ENCODE measurements around the gene SYNRG. TPM values are rescaled to one million over a fixed set of nuclear protein-coding genes. Genes with fewer than 3 reads are reported as not detected.
"Not testable (repeated sequence)": the region's sequence is repeated elsewhere in the genome, so short reads cannot be mapped to it uniquely, and the experiment has no call there.

The SYNRG gene
- total and polyA plus RNA-seq, 4 donors = 6.5 to 20.5 (median 15.9) TPM

DNA sequence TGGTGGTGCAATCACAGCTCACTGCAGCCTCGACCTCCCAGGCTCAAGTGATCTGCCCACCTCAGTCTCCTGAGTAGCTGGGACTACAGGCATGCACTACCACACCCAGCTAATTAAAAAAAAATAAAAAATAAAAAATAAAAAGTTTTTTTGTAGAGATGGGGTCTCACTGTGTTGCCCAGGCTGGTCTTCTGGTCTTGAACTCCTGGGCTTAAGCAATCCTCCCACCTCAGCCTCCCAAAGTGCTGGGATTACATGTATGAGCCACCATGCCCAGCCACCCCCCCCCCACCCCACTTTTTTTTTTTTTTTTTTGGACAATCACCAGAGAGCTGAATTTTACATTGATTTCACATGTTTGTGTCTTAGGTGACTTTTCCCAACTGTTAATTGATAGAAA lies 97.6 kb downstream of the SYNRG start:
- H3K9ac ChIP-seq (ENCODE audit: low read depth in 1 of 2, low read length in 2 of 2); H3K36me3 ChIP-seq (ENCODE audit: control insufficient read depth in 4 of 4, insufficient read depth in 3 of 4, low read depth in 1 of 4, low read length in 3 of 4); DNase-seq (ENCODE audit: low spot score); H3K4me3 ChIP-seq (ENCODE audit: low read depth in 1 of 3, low read length in 3 of 3); H3K27ac ChIP-seq (ENCODE audit: low read depth in 1 of 2, low read length in 2 of 2); H3K9me3 ChIP-seq (ENCODE audit: control insufficient read depth in 4 of 4, low read length in 3 of 4); H3K27me3 ChIP-seq (ENCODE audit: control insufficient read depth in 4 of 4, insufficient read depth in 4 of 4, low read length in 3 of 4): not testable (repeated sequence)
- WGBS = 76% methylated on average over 1 of the region's 1 CpG
- peaks cover 4 to 38% (median 23%) of the 10 kb centered on the region in 4 donors for H3K4me1 ChIP-seq (ENCODE audit: control insufficient read depth in 4 of 4, insufficient read depth in 4 of 4, low read length in 3 of 4)

DNA sequence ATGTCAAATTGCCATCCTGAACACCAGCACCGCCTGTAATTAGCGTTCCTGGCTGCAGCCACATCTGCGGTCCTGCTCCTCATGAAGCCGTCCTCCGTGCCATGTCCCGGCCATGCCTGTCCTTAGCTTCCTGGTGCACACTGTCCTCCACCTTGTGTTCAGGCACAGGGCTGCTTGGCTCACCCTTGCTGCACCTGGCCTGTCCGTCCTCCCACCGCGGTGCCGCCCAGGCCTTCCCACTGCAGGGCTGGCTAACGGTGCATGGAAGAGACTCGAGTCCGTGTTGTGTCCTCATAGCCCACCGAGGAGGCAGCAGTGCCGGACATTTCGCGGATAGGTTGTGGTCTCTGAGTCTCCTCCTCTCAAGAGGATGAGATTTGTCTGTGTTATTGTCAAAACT lies 99.2 kb downstream of the SYNRG start:
- Histone ChIP-seq H3K27ac (ENCODE audit: low read depth in 1 of 2, low read length in 2 of 2) (no peak overlapping the region), H3K4me1 (ENCODE audit: control insufficient read depth in 4 of 4, insufficient read depth in 4 of 4, low read length in 3 of 4) (peaks cover 4 to 42% (median 27%) of the 10 kb centered on the region in 4 donors), H3K27me3 (ENCODE audit: control insufficient read depth in 4 of 4, insufficient read depth in 4 of 4, low read length in 3 of 4) (no peaks in the 10 kb centered on the region), H3K36me3 (ENCODE audit: control insufficient read depth in 4 of 4, insufficient read depth in 3 of 4, low read depth in 1 of 4, low read length in 3 of 4) (peaks cover 0 to 5% (median 0%) of the 10 kb centered on the region in 4 donors), H3K4me3 (ENCODE audit: low read depth in 1 of 3, low read length in 3 of 3) (no peak overlapping the region), H3K9ac (ENCODE audit: low read depth in 1 of 2, low read length in 2 of 2) (no peak overlapping the region), H3K9me3 (ENCODE audit: control insufficient read depth in 4 of 4, low read length in 3 of 4) (no peaks in the 10 kb centered on the region)
- WGBS = 96% methylated on average over 17 of the region's 17 CpGs
- DNase-seq (ENCODE audit: low spot score) = no peak
- TF ChIP-seq NR2F2 (IDR thresholded peaks at IDR 0.05) = no peak
- no peak for TF ChIP-seq YY1 (IDR thresholded peaks at IDR 0.05)
- TF ChIP-seq, protein P1, sequence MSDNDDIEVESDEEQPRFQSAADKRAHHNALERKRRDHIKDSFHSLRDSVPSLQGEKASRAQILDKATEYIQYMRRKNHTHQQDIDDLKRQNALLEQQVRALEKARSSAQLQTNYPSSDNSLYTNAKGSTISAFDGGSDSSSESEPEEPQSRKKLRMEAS (IDR thresholded peaks at IDR 0.05) = no peak
- TF ChIP-seq GABPA (IDR thresholded peaks at IDR 0.05 in 1 of 2, conservative IDR thresholded peaks at IDR 0.05 in 1 of 2) = no peak
- no peak for TF ChIP-seq EGR1 (IDR thresholded peaks at IDR 0.05; ENCODE audit: low read depth in 2 of 2)

DNA sequence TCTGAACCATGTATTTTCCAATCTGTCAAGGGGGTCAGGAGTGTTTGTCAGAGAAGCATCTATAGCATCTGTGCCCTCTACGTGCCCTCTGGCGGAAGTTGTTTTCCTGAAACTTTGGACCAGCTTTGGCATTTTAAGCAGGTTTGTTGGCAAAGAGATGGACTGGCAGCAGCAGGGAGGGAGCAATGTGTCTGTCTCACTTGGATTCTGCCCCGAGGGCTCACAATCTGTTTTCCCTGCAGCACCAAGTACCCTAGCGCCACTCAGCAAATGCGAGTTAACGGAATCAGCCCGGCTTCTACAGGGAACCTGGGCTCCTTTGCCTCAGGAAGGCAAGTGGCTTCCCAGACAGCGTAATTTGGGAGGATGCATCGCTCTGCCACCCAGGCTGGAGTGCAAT lies 102.1 kb downstream of the SYNRG start:
- H3K4me1 ChIP-seq (ENCODE audit: control insufficient read depth in 4 of 4, insufficient read depth in 4 of 4, low read length in 3 of 4) = peaks cover 3 to 35% (median 26%) of the 10 kb centered on the region in 4 donors
- H3K27ac ChIP-seq (ENCODE audit: low read depth in 1 of 2, low read length in 2 of 2) = peak overlapping the region; percentile 4 to 32
- DNase-seq (ENCODE audit: low spot score) = no peak
- H3K9me3 ChIP-seq (ENCODE audit: control insufficient read depth in 4 of 4, low read length in 3 of 4) = no peaks in the 10 kb centered on the region
- H3K4me3 ChIP-seq (ENCODE audit: low read depth in 1 of 3, low read length in 3 of 3) = no peak overlapping the region
- no peak overlapping the region for H3K9ac ChIP-seq (ENCODE audit: low read depth in 1 of 2, low read length in 2 of 2)
- H3K27me3 ChIP-seq (ENCODE audit: control insufficient read depth in 4 of 4, insufficient read depth in 4 of 4, low read length in 3 of 4) = no peaks in the 10 kb centered on the region
- no peaks in the 10 kb centered on the region for H3K36me3 ChIP-seq (ENCODE audit: control insufficient read depth in 4 of 4, insufficient read depth in 3 of 4, low read depth in 1 of 4, low read length in 3 of 4)
- TF ChIP-seq, protein P1 (IDR thresholded peaks at IDR 0.05) = no peak
- TF ChIP-seq EGR1 (IDR thresholded peaks at IDR 0.05; ENCODE audit: low read depth in 2 of 2) (no peak), HNF4G (IDR thresholded peaks at IDR 0.05) (no peak), HNF4A (conservative IDR thresholded peaks at IDR 0.05) (peak; percentile 73 to 80), SP1 (IDR thresholded peaks at IDR 0.05) (peak; percentile 16), JUND (IDR thresholded peaks at IDR 0.05) (no peak), RXRA (IDR thresholded peaks at IDR 0.05) (peak; percentile 38 to 67)
- TF ChIP-seq, protein P2, sequence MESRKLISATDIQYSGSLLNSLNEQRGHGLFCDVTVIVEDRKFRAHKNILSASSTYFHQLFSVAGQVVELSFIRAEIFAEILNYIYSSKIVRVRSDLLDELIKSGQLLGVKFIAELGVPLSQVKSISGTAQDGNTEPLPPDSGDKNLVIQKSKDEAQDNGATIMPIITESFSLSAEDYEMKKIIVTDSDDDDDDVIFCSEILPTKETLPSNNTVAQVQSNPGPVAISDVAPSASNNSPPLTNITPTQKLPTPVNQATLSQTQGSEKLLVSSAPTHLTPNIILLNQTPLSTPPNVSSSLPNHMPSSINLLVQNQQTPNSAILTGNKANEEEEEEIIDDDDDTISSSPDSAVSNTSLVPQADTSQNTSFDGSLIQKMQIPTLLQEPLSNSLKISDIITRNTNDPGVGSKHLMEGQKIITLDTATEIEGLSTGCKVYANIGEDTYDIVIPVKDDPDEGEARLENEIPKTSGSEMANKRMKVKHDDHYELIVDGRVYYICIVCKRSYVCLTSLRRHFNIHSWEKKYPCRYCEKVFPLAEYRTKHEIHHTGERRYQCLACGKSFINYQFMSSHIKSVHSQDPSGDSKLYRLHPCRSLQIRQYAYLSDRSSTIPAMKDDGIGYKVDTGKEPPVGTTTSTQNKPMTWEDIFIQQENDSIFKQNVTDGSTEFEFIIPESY (IDR thresholded peaks at IDR 0.05) = no peak
- WGBS = 50% methylated on average over 9 of the region's 9 CpGs

DNA sequence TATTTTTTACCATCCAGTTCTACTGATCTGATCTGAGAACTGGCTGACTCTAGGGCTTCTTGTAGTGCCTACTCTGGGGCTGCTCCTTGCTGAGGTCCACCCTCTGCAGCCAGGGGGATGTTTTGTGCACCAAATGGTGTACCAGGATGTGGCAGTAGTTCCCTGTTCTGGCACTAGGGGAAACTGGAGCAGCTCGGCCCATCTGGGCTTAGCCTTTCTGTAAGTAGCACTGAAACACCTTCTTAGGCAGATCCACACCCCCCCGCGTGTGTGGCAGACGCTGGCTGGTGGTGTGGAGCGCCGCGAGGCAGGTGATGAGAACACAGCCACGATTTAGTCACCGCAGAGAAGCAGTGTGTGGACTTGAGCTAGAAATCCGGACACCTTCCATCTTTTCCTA lies 102.5 kb downstream of the SYNRG start:
- no peaks in the 10 kb centered on the region for H3K36me3 ChIP-seq (ENCODE audit: control insufficient read depth in 4 of 4, insufficient read depth in 3 of 4, low read depth in 1 of 4, low read length in 3 of 4)
- no peaks in the 10 kb centered on the region for H3K27me3 ChIP-seq (ENCODE audit: control insufficient read depth in 4 of 4, insufficient read depth in 4 of 4, low read length in 3 of 4)
- no peak overlapping the region for H3K9ac ChIP-seq (ENCODE audit: low read depth in 1 of 2, low read length in 2 of 2)
- H3K27ac ChIP-seq (ENCODE audit: low read depth in 1 of 2, low read length in 2 of 2) = peak overlapping the region; percentile 32 to 51
- no peak overlapping the region for H3K4me3 ChIP-seq (ENCODE audit: low read depth in 1 of 3, low read length in 3 of 3)
- no peaks in the 10 kb centered on the region for H3K9me3 ChIP-seq (ENCODE audit: control insufficient read depth in 4 of 4, low read length in 3 of 4)
- 60% methylated on average over 10 of the region's 10 CpGs for WGBS
- TF ChIP-seq RAD21 (IDR thresholded peaks at IDR 0.05) (peak in 1 of 2 donors; percentile 44), GABPA (IDR thresholded peaks at IDR 0.05 in 1 of 2, conservative IDR thresholded peaks at IDR 0.05 in 1 of 2) (no peak)
- TF ChIP-seq, protein P3, sequence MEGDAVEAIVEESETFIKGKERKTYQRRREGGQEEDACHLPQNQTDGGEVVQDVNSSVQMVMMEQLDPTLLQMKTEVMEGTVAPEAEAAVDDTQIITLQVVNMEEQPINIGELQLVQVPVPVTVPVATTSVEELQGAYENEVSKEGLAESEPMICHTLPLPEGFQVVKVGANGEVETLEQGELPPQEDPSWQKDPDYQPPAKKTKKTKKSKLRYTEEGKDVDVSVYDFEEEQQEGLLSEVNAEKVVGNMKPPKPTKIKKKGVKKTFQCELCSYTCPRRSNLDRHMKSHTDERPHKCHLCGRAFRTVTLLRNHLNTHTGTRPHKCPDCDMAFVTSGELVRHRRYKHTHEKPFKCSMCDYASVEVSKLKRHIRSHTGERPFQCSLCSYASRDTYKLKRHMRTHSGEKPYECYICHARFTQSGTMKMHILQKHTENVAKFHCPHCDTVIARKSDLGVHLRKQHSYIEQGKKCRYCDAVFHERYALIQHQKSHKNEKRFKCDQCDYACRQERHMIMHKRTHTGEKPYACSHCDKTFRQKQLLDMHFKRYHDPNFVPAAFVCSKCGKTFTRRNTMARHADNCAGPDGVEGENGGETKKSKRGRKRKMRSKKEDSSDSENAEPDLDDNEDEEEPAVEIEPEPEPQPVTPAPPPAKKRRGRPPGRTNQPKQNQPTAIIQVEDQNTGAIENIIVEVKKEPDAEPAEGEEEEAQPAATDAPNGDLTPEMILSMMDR (IDR thresholded peaks at IDR 0.05; ENCODE audit: low read depth, low read length, missing input control) = peak; percentile 40
- DNase-seq (ENCODE audit: low spot score) = no peak
- peaks cover 3 to 35% (median 28%) of the 10 kb centered on the region in 4 donors for H3K4me1 ChIP-seq (ENCODE audit: control insufficient read depth in 4 of 4, insufficient read depth in 4 of 4, low read length in 3 of 4)

Data from liver (tissue), 9 donors.